ENCODE results near the gene DDX6. TPM values are rescaled to one million over a fixed set of nuclear protein-coding genes. Genes with fewer than 3 reads are reported as not detected.
"Not testable (repeated sequence)": the region's sequence is repeated elsewhere in the genome, so short reads cannot be mapped to it uniquely, and the experiment has no call there.

Gene DDX6
- total RNA-seq, 4 donors from 2014 or later: 75.6 to 108 (median 107) TPM

DNA sequence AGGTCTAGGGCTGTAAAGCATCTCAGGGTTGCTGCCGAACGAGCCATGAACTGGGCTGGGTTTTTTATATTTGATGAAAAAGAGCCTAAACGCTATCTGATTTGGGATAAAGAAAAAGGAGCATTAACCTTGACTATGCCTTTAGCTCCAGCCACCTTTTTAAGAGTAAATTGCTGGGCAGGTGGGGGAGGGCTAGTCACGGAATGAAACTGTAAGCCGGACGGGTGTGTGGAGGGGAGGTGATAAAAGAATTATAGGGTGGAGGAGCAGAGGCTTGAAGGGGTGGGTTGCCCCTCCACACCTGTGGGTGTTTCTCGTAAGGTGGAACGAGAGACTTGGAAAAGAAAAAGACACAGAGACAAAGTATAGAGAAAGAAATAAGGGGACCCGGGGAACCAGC, 70.2 kb downstream of the DDX6 start:
- not testable (repeated sequence) for H3K9me3 ChIP-seq; H3K27ac ChIP-seq; H3K36me3 ChIP-seq; H3K4me3 ChIP-seq; DNase-seq (ENCODE audit: low spot score in 2 of 2); H3K27me3 ChIP-seq; H3K4me1 ChIP-seq
- 58 to 63% methylated on average over 8 to 9 of the region's 9 CpGs for WGBS, 2 donors

GRCh38 chr11:118720078-118720477, 70.9 kb downstream of the DDX6 start:
- DNase-seq (ENCODE audit: low spot score in 2 of 2); H3K36me3 ChIP-seq; H3K4me1 ChIP-seq; H3K27ac ChIP-seq; H3K4me3 ChIP-seq; H3K27me3 ChIP-seq; H3K9me3 ChIP-seq: not testable (repeated sequence)
- WGBS, 2 donors: 49 to 50% methylated on average over 12 to 13 of the region's 13 CpGs

DNA sequence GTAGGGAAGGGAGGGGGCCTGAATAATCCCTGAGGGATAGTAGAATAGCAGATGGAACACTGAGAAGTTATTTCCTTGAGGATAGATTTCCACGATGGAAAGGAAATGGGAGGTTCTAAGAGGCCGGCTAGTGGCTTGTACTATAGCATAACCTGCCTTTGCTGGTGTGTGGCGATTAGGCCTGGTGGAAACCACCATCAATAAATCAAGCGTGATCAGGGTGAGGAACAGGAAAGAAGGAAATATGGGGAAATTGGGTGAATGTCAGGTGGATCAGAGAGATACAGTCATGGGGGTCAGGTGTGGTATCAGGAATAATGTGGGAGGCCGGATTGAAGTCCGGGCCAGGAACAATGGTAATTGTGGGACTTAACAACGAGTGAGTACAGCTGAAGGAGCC, 72.4 kb downstream of the DDX6 start:
- 72 to 80% methylated on average over 7 of the region's 7 CpGs for WGBS, 2 donors
- H3K27me3 ChIP-seq; DNase-seq (ENCODE audit: low spot score in 2 of 2); H3K27ac ChIP-seq; H3K9me3 ChIP-seq; H3K4me3 ChIP-seq; H3K36me3 ChIP-seq: not testable (repeated sequence)
- H3K4me1 ChIP-seq: peaks cover 0 to 10% (median 0%) of the 10 kb centered on the region in 4 donors

GRCh38 chr11:118717733-118718132, 73.2 kb downstream of the DDX6 start:
- not testable (repeated sequence) for H3K4me3 ChIP-seq; H3K9me3 ChIP-seq; H3K36me3 ChIP-seq; H3K27me3 ChIP-seq; H3K27ac ChIP-seq; DNase-seq (ENCODE audit: low spot score in 2 of 2)
- peaks cover 0 to 10% (median 0%) of the 10 kb centered on the region in 4 donors for H3K4me1 ChIP-seq
- whole genome bisulfite sequencing, 2 donors: 85 to 88% methylated on average over 4 of the region's 4 CpGs

GRCh38 chr11:118717221-118717620, 73.7 kb downstream of the DDX6 start:
- H3K9me3 ChIP-seq; H3K27ac ChIP-seq; H3K27me3 ChIP-seq; H3K4me3 ChIP-seq; DNase-seq (ENCODE audit: low spot score in 2 of 2); H3K36me3 ChIP-seq: not testable (repeated sequence)
- peaks cover 0 to 10% (median 0%) of the 10 kb centered on the region in 4 donors for H3K4me1 ChIP-seq
- 85 to 87% methylated on average over 6 of the region's 6 CpGs for WGBS, 2 donors

GRCh38 chr11:118715837-118716260, 75.1 kb downstream of the DDX6 start:
- H3K4me1 ChIP-seq: peaks cover 0 to 10% (median 0%) of the 10 kb centered on the region in 4 donors
- DNase-seq (ENCODE audit: low spot score in 2 of 2): no peak
- WGBS, 2 donors: 56 to 71% methylated on average over 4 of the region's 4 CpGs
- no peaks in the 10 kb centered on the region for H3K9me3 ChIP-seq
- no peaks in the 10 kb centered on the region for H3K36me3 ChIP-seq
- TF ChIP-seq EP300 (IDR thresholded peaks at IDR 0.05) (no peak), POLR2A (IDR thresholded peaks at IDR 0.05) (no peak)
- TF ChIP-seq, protein P1, sequence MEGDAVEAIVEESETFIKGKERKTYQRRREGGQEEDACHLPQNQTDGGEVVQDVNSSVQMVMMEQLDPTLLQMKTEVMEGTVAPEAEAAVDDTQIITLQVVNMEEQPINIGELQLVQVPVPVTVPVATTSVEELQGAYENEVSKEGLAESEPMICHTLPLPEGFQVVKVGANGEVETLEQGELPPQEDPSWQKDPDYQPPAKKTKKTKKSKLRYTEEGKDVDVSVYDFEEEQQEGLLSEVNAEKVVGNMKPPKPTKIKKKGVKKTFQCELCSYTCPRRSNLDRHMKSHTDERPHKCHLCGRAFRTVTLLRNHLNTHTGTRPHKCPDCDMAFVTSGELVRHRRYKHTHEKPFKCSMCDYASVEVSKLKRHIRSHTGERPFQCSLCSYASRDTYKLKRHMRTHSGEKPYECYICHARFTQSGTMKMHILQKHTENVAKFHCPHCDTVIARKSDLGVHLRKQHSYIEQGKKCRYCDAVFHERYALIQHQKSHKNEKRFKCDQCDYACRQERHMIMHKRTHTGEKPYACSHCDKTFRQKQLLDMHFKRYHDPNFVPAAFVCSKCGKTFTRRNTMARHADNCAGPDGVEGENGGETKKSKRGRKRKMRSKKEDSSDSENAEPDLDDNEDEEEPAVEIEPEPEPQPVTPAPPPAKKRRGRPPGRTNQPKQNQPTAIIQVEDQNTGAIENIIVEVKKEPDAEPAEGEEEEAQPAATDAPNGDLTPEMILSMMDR (IDR thresholded peaks at IDR 0.05): no peak
- no peaks in the 10 kb centered on the region for H3K27me3 ChIP-seq
- H3K27ac ChIP-seq: peak overlapping the region in 1 of 4 donors; percentile 34
- H3K4me3 ChIP-seq: no peak overlapping the region

DNA sequence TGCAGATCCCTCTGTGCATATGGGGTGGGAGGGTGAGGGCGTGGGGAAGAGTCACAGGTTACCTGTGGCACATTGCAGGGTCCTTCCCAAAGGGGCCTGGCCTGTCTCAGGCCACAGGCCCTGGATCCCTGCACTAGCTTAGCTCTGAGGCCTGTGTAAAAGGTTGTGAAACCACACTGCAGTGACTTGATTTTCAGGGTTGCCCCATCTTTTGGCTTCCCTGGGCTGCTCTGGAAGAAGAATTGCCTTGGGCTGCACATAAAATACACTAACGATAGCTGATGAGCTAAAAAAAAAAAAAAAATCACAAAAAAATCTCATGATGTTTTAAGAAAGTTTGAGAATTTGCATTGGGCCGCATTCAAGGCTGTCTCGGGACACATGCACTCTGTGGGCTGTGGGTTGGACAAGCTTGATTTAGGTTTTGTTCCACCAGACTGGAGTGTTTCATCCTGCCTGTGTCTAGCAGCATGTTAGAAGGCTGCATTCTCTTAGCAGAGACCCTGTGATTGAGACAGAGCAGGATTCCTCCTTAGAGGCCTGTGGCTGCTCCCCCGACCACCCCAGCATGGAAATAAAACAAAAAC, 75.6 kb downstream of the DDX6 start:
- TF ChIP-seq, protein P1 (IDR thresholded peaks at IDR 0.05): no peak
- TF ChIP-seq EP300 (IDR thresholded peaks at IDR 0.05): no peak
- TF ChIP-seq POLR2A (IDR thresholded peaks at IDR 0.05): no peak
- Histone ChIP-seq H3K36me3 (no peaks in the 10 kb centered on the region), H3K9me3 (no peaks in the 10 kb centered on the region), H3K4me3 (no peak overlapping the region), H3K27me3 (no peaks in the 10 kb centered on the region), H3K4me1 (peaks cover 0 to 10% (median 0%) of the 10 kb centered on the region in 4 donors), H3K27ac (peak overlapping the region in 1 of 4 donors; percentile 34)
- no peak for DNase-seq (ENCODE audit: low spot score in 2 of 2)
- WGBS, 2 donors: 58 to 60% methylated on average over 5 of the region's 5 CpGs

- Histone ChIP-seq H3K9me3 (no peaks in the 10 kb centered on the region), H3K4me3 (no peak overlapping the region), H3K36me3 (no peaks in the 10 kb centered on the region), H3K27me3 (no peaks in the 10 kb centered on the region), H3K4me1 (peaks cover 0 to 10% (median 0%) of the 10 kb centered on the region in 4 donors), H3K27ac (no peak overlapping the region)
- TF ChIP-seq, protein P1 (IDR thresholded peaks at IDR 0.05): no peak
- TF ChIP-seq POLR2A (IDR thresholded peaks at IDR 0.05): no peak
- TF ChIP-seq EP300 (IDR thresholded peaks at IDR 0.05): no peak
- DNase-seq (ENCODE audit: low spot score in 2 of 2): no peak
Measured at GRCh38 chr11:118714816-118715215, 76.1 kb downstream of the DDX6 start.

GRCh38 chr11:118714416-118714815, 76.5 kb downstream of the DDX6 start:
- not testable (repeated sequence) for H3K9me3 ChIP-seq; H3K4me3 ChIP-seq; H3K27me3 ChIP-seq; H3K27ac ChIP-seq; H3K36me3 ChIP-seq; DNase-seq (ENCODE audit: low spot score in 2 of 2)
- H3K4me1 ChIP-seq: peaks cover 0 to 10% (median 0%) of the 10 kb centered on the region in 4 donors
- WGBS, 2 donors: 81 to 84% methylated on average over 5 of the region's 5 CpGs
